GM19035 (cell line): Measurements from ENCODE around the gene MYO15A.

Experiments used
- ATAC-seq: cut with Tn5 transposase; IDR thresholded peaks from one replicate; pipeline ENCODE4 v1.9.1; 2021; ENCODE audit not compliant: unreplicated experiment

The MYO15A gene

GRCh38 chr17:18129041-18129502 is 20.5 kb downstream of the MYO15A start:
- ATAC-seq: no peak

- ATAC-seq: no peak
Observed at GRCh38 chr17:18132711-18133110, 24.2 kb downstream of the MYO15A start.

- ATAC-seq: no peak
Observed at GRCh38 chr17:18136357-18136756, 27.8 kb downstream of the MYO15A start.

GRCh38 chr17:18138065-18138749 is 29.7 kb downstream of the MYO15A start:
- ATAC-seq: no peak

GRCh38 chr17:18139092-18139491 is 30.5 kb downstream of the MYO15A start:
- ATAC-seq: no peak

- no peak for ATAC-seq
Observed at GRCh38 chr17:18139498-18139897, 30.9 kb downstream of the MYO15A start.

GRCh38 chr17:18139949-18140348 is 31.4 kb downstream of the MYO15A start:
- ATAC-seq: no peak

- ATAC-seq: no peak
Observed at GRCh38 chr17:18140648-18141047, 32.1 kb downstream of the MYO15A start.

GRCh38 chr17:18141210-18141803 is 32.8 kb downstream of the MYO15A start:
- no peak for ATAC-seq

GRCh38 chr17:18142417-18142816 is 33.9 kb downstream of the MYO15A start:
- ATAC-seq: no peak

GRCh38 chr17:18143044-18143936 is 34.7 kb downstream of the MYO15A start:
- no peak for ATAC-seq

- ATAC-seq: no peak
Observed at GRCh38 chr17:18144261-18144660, 35.7 kb downstream of the MYO15A start.

GRCh38 chr17:18144855-18145254 is 36.3 kb downstream of the MYO15A start:
- no peak for ATAC-seq

- no peak for ATAC-seq
Observed at GRCh38 chr17:18145811-18146210, 37.3 kb downstream of the MYO15A start.

GRCh38 chr17:18146259-18146658 is 37.7 kb downstream of the MYO15A start:
- no peak for ATAC-seq

- ATAC-seq: no peak
Observed at GRCh38 chr17:18146980-18147379, 38.4 kb downstream of the MYO15A start.

- ATAC-seq: no peak
Observed at GRCh38 chr17:18148586-18148985, 40.0 kb downstream of the MYO15A start.

- ATAC-seq: no peak
Observed at GRCh38 chr17:18151290-18151689, 42.7 kb downstream of the MYO15A start.

- ATAC-seq: no peak
Observed at GRCh38 chr17:18155179-18155578, 46.6 kb downstream of the MYO15A start.

GRCh38 chr17:18156171-18156975 is 47.8 kb downstream of the MYO15A start:
- no peak for ATAC-seq

- ATAC-seq: no peak
Observed at GRCh38 chr17:18156976-18157280, 48.4 kb downstream of the MYO15A start.
